Thymus (tissue), 11 donors: Measurements from ENCODE around the gene ATP11A. TPM values are rescaled to one million over a fixed set of nuclear protein-coding genes. Genes with fewer than 3 reads are reported as not detected.

Experiments used
- DNase-seq, 9 donors: peaks; one replicate each; pipeline ENCODE4 v3.0.0-alpha.2; 2013; ENCODE audit warnings: low spot score in 9 of 9, low read depth in 6 of 9, missing footprints in 1 of 9
- H3K27ac ChIP-seq, 2 donors: one replicate each; pipeline ENCODE4 v1.5.1; 2013; ENCODE audit warnings: control low read depth in 1 of 2, low read depth in 1 of 2, low read length in 1 of 2, mild to moderate bottlenecking in 1 of 2, moderate library complexity in 1 of 2
- H3K27me3 ChIP-seq, 2 donors: one replicate each; pipeline ENCODE4 v1.5.1; 2013; ENCODE audit warnings: low read length in 1 of 2; ENCODE audit not compliant: control insufficient read depth in 2 of 2, insufficient read depth in 1 of 2
- H3K36me3 ChIP-seq, 2 donors: one replicate each; pipeline ENCODE4 v1.5.1; 2013; ENCODE audit warnings: low read length in 1 of 2, mild to moderate bottlenecking in 1 of 2, moderate library complexity in 1 of 2; ENCODE audit not compliant: control insufficient read depth in 2 of 2, insufficient read depth in 2 of 2
- H3K4me1 ChIP-seq, 2 donors: one replicate each; pipeline ENCODE4 v1.5.1; 2013; ENCODE audit warnings: low read length in 2 of 2; ENCODE audit not compliant: control insufficient read depth in 2 of 2, insufficient read depth in 2 of 2
- H3K4me3 ChIP-seq, 2 donors: one replicate each; pipeline ENCODE4 v1.5.1; 2013; ENCODE audit warnings: low read length in 2 of 2, control low read depth in 1 of 2, mild to moderate bottlenecking in 1 of 2
- H3K9me3 ChIP-seq, 2 donors: one replicate each; pipeline ENCODE4 v1.5.1; 2013; ENCODE audit warnings: low read length in 1 of 2, mild to moderate bottlenecking in 1 of 2; ENCODE audit not compliant: control insufficient read depth in 2 of 2, insufficient read depth in 1 of 2
- WGBS: extraction: QIAGEN DNeasy Blood & Tissue Kit; methylation state at CpG from one replicate; pipeline ENCODE4 v1.1.7; 2013; 5-methylcytosine and 5-hydroxymethylcytosine counted together
- polyA plus RNA-seq: library from polyadenylated mRNA; stranded (reverse); fragments of 200-250 nt; gene quantifications from one replicate; pipeline ENCODE4 v1.2.3, GENCODE V29; 2013
- total RNA-seq: library from RNA; stranded (reverse); fragments of 120-200 nt; gene quantifications from one replicate; pipeline ENCODE4 v1.2.4, GENCODE V29; 2013
- donor health status: healthy.

Gene ATP11A
- total and polyA plus RNA-seq, 2 donors, result 7.1 to 7.2 TPM

- Histone ChIP-seq H3K27me3 (no peaks in the 10 kb centered on the region), H3K4me3 (no peak overlapping the region), H3K36me3 (peaks cover 7 to 36% of the 10 kb centered on the region in 2 donors), H3K9me3 (no peaks in the 10 kb centered on the region), H3K27ac (no peak overlapping the region), H3K4me1 (no peaks in the 10 kb centered on the region)
- DNase-seq, result no peak
- WGBS, result 97% methylated on average over 14 of the region's 14 CpGs
Observed at GRCh38 chr13:112826565-112826964, 136.7 kb downstream of the ATP11A start.

- H3K27ac ChIP-seq, result no peak overlapping the region
- H3K9me3 ChIP-seq, result no peaks in the 10 kb centered on the region
- H3K27me3 ChIP-seq, result no peaks in the 10 kb centered on the region
- 91% methylated on average over 19 of the region's 19 CpGs for WGBS
- no peaks in the 10 kb centered on the region for H3K4me1 ChIP-seq
- no peak for DNase-seq
- no peak overlapping the region for H3K4me3 ChIP-seq
- peaks cover 23 to 44% of the 10 kb centered on the region in 2 donors for H3K36me3 ChIP-seq
Observed at GRCh38 chr13:112828082-112828699, 138.4 kb downstream of the ATP11A start.

GRCh38 chr13:112828756-112829155 is 138.9 kb downstream of the ATP11A start:
- DNase-seq, result no peak
- Histone ChIP-seq H3K27me3 (no peaks in the 10 kb centered on the region), H3K36me3 (peaks cover 23 to 45% of the 10 kb centered on the region in 2 donors), H3K4me1 (no peaks in the 10 kb centered on the region), H3K9me3 (no peaks in the 10 kb centered on the region), H3K4me3 (no peak overlapping the region), H3K27ac (no peak overlapping the region)
- WGBS, result 98% methylated on average over 15 of the region's 15 CpGs

- no peak overlapping the region for H3K27ac ChIP-seq
- no peaks in the 10 kb centered on the region for H3K4me1 ChIP-seq
- no peaks in the 10 kb centered on the region for H3K27me3 ChIP-seq
- 95% methylated on average over 21 of the region's 21 CpGs for whole genome bisulfite sequencing
- peaks cover 23 to 50% of the 10 kb centered on the region in 2 donors for H3K36me3 ChIP-seq
- H3K9me3 ChIP-seq, result no peaks in the 10 kb centered on the region
- H3K4me3 ChIP-seq, result no peak overlapping the region
- DNase-seq, result no peak
Observed at GRCh38 chr13:112831196-112831595, 141.4 kb downstream of the ATP11A start.

- DNase-seq, result no peak
- H3K4me3 ChIP-seq, result no peak overlapping the region
- H3K9me3 ChIP-seq, result no peaks in the 10 kb centered on the region
- WGBS, result 95% methylated on average over 13 of the region's 13 CpGs
- H3K4me1 ChIP-seq, result no peaks in the 10 kb centered on the region
- peaks cover 23 to 47% of the 10 kb centered on the region in 2 donors for H3K36me3 ChIP-seq
- H3K27ac ChIP-seq, result no peak overlapping the region
- H3K27me3 ChIP-seq, result no peaks in the 10 kb centered on the region
Observed at GRCh38 chr13:112831801-112832200, 142.0 kb downstream of the ATP11A start.

- H3K36me3 ChIP-seq, result peaks cover 17 to 43% of the 10 kb centered on the region in 2 donors
- no peak overlapping the region for H3K4me3 ChIP-seq
- H3K27ac ChIP-seq, result no peak overlapping the region
- DNase-seq, result no peak
- no peaks in the 10 kb centered on the region for H3K9me3 ChIP-seq
- WGBS, result 98% methylated on average over 23 of the region's 23 CpGs
- no peaks in the 10 kb centered on the region for H3K4me1 ChIP-seq
- H3K27me3 ChIP-seq, result no peaks in the 10 kb centered on the region
Observed at GRCh38 chr13:112832811-112833210, 143.0 kb downstream of the ATP11A start.

- peaks cover 23 to 43% of the 10 kb centered on the region in 2 donors for H3K36me3 ChIP-seq
- 97% methylated on average over 25 of the region's 25 CpGs for WGBS
- no peak for DNase-seq
Observed at GRCh38 chr13:112833551-112834257, 143.9 kb downstream of the ATP11A start.

GRCh38 chr13:112835344-112835743 is 145.5 kb downstream of the ATP11A start:
- Histone ChIP-seq H3K27ac (no peak overlapping the region), H3K4me3 (no peak overlapping the region), H3K27me3 (no peaks in the 10 kb centered on the region), H3K9me3 (no peaks in the 10 kb centered on the region), H3K4me1 (peaks cover 0 to 12% of the 10 kb centered on the region in 2 donors), H3K36me3 (peaks cover 23 to 41% of the 10 kb centered on the region in 2 donors)
- 94% methylated on average over 16 of the region's 16 CpGs for WGBS
- no peak for DNase-seq

More at GRCh38 chr13:112833551-112834257, 143.9 kb downstream of the ATP11A start:
- no peak overlapping the region for H3K4me3 ChIP-seq
- H3K27ac ChIP-seq, result no peak overlapping the region
- no peaks in the 10 kb centered on the region for H3K27me3 ChIP-seq
- no peaks in the 10 kb centered on the region for H3K4me1 ChIP-seq
- no peaks in the 10 kb centered on the region for H3K9me3 ChIP-seq

GRCh38 chr13:112835796-112836195 is 146.0 kb downstream of the ATP11A start:
- H3K4me3 ChIP-seq, result no peak overlapping the region
- peaks cover 0 to 12% of the 10 kb centered on the region in 2 donors for H3K4me1 ChIP-seq
- no peaks in the 10 kb centered on the region for H3K27me3 ChIP-seq
- H3K9me3 ChIP-seq, result no peaks in the 10 kb centered on the region
- H3K36me3 ChIP-seq, result peaks cover 23 to 41% of the 10 kb centered on the region in 2 donors
- no peak for DNase-seq
- no peak overlapping the region for H3K27ac ChIP-seq
- 88% methylated on average over 10 of the region's 10 CpGs for WGBS
